ENCODE results near the gene PTK6.
A peak's percentile ranks its signal among the peaks of the same experiment; 100 is the strongest.

The PTK6 gene

GRCh38 chr20:63542696-63543095 lies 5.5 kb upstream of the PTK6 start:
- no peak for DNase-seq

GRCh38 chr20:63542031-63542559 lies 4.9 kb upstream of the PTK6 start:
- no peak for DNase-seq

- DNase-seq, result no peak
Measured at GRCh38 chr20:63541371-63541770, 4.2 kb upstream of the PTK6 start.

- no peak for DNase-seq
Measured at GRCh38 chr20:63540417-63541186, 3.4 kb upstream of the PTK6 start.

- no peak for DNase-seq
Measured at GRCh38 chr20:63539441-63540370, 2.5 kb upstream of the PTK6 start.

- no peak for DNase-seq
Measured at GRCh38 chr20:63539092-63539430, 1.9 kb upstream of the PTK6 start.

GRCh38 chr20:63538204-63539091 lies 1.3 kb upstream of the PTK6 start:
- no peak for DNase-seq

GRCh38 chr20:63537525-63538203 lies 488 bp upstream of the PTK6 start:
- DNase-seq, result peak; percentile 64

- no peak for DNase-seq
Measured at GRCh38 chr20:63536241-63536977, 767 bp downstream of the PTK6 start.

- no peak for DNase-seq
Measured at GRCh38 chr20:63534831-63535651, 2.1 kb downstream of the PTK6 start.

- no peak for DNase-seq
Measured at GRCh38 chr20:63534427-63534830, 2.7 kb downstream of the PTK6 start.

GRCh38 chr20:63533871-63534393 lies 3.2 kb downstream of the PTK6 start:
- no peak for DNase-seq

- no peak for DNase-seq
Measured at GRCh38 chr20:63533388-63533787, 3.8 kb downstream of the PTK6 start.

- DNase-seq, result no peak
Measured at GRCh38 chr20:63532449-63532971, 4.7 kb downstream of the PTK6 start.

- no peak for DNase-seq
Measured at GRCh38 chr20:63531686-63532448, 5.3 kb downstream of the PTK6 start.

GRCh38 chr20:63530788-63531160 lies 6.4 kb downstream of the PTK6 start:
- no peak for DNase-seq

- no peak for DNase-seq
Measured at GRCh38 chr20:63529861-63530787, 7.1 kb downstream of the PTK6 start.
